NCI-H1436 treated with DMSO at 0.1 percent for 48 hours (cell line): ENCODE measurements around the gene LILRB5.
"Not testable (repeated sequence)": the region's sequence is repeated elsewhere in the genome, so short reads cannot be mapped to it uniquely, and the experiment has no call there.

Experiments
- DNase-seq: peaks from one replicate; lab custom pipeline; 2025; lab: John Stamatoyannopoulos, UW

LILRB5 gene

DNA sequence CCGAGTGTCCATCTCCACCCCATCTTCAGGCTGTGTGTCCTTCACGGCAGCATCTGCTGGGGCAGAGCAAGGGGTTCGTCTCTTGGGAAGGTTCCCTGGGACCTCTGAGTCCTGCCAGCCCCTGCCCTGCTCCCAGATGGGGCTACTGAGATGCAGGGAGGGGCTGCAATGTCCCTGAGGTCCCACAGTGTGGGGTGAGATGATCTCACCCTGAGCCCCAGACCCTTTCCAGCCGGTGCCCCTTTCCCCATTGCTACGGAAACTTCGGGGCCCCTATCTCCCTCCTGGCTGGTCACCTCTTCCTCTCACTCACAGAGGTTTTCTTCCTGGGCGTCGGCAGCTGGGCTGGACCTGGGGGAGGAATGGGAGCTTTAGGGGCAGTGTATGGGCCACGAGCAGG lies 18.9 kb upstream of the LILRB5 start:
- no peak for DNase-seq

DNA sequence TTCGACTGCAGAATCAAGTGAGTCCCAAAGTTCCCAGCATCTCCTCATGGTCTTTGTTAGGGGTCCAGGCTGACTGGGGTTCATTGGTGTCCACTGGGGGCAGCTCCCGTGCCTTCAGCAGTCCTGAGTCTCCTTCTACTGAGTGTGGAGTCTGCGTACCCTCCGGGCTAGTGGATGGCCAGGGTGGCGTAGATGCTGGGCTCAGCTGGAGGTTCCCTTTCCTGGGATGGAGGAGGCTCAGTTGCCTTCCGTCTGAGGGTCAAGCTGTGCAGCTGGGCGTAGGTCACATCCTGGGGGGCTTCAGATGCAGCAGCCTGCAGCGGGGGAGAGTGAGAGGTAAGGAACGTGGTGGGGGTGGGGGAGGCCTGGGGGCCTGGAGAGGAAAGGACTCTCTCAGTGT lies 17.4 kb upstream of the LILRB5 start:
- DNase-seq = not testable (repeated sequence)

DNA sequence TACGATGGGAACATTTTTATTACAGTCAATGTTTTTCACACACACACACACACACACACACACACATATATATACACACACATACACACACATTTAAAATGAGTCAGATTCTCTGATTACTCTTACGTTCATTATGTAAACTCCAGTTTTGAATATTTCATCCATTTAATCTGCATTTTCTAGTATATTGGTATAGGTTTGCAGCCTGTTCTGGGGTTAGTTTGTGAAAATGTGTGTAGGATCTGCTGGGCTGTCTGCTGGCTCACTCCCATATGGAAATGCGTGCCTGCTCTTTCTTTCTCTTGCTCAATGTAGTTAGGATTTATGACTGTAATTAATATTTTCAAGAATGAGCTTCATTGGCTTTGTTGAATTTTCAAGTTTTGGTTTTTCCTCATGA lies 16.7 kb upstream of the LILRB5 start:
- DNase-seq = no peak

DNA sequence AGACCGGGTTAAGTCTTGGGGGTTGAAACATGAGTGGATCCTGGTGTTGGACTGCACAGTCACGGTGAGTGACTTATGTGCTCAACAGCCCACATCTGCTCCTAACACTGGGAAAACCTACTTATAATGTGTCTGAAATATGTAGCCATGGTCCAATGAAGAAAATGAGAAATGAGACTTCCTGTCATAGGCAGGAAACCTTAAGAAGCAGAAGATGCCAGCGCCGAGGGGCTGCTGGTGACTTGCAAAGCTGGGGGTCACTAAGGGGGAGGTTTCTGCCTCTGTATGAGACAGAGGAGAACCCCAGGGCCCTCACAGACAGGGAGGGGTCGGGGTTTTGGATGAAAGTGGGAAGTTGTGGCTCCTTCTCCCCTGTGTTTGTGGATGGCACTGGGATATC lies 15.1 kb upstream of the LILRB5 start:
- DNase-seq = not testable (repeated sequence)

DNA sequence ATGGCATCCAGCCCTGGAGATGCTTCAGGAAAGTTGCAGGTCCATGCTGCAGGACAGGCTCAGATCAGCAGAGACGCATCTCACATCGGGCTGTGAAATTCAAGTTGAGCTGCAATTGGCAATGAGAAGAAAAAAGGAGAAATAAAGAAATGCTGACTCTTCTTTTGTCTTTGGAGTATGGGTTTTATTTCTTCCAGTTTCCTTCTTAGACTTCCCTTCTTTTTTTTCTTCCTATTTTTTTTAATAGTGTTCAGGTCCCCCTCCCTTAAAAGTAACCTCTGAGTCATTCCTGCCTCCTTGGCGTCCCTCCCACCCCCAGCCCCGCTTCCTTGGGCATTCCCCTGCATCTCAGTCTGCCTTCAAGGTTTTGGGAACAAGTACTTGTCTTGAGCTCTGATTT lies 14.5 kb upstream of the LILRB5 start:
- not testable (repeated sequence) for DNase-seq

DNA sequence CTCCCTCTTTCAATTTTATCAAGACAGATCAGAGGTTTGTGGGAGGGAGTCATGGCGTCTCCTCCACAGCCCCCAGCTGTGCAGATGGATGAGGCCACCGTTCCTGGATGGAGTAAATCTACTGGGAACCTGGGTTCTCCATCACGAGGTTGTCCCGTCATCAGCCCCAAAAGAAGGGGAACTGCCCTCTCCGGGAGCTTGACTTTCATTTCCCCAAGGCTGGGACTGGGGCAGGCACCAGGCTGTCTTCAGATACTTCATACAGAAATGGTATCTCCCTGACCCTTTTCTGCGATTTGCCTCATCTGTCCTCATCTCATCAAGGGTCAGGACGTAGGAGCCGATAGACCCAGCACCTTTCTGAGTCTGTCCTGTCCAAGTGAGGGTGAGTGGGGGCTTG lies 14.0 kb upstream of the LILRB5 start:
- no peak for DNase-seq

DNA sequence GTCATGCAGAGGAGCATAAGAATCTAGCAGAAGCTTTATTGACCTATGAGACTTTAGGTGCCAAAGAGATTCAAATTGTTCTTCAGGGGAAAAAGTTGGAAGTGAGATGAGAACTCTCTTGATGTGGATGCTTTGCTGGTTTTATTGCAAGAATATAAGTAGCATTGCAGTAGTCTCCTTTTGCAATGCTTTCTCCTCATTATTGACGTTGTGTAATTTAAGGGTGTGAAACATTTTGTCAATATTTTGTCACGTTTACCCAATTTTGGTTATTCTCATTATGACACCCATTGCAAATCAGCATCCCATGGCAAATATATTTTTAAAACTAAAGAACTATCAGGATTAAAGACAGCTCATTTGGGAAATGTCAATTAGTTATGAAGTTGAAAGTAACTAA lies 11.9 kb upstream of the LILRB5 start:
- no peak for DNase-seq

DNA sequence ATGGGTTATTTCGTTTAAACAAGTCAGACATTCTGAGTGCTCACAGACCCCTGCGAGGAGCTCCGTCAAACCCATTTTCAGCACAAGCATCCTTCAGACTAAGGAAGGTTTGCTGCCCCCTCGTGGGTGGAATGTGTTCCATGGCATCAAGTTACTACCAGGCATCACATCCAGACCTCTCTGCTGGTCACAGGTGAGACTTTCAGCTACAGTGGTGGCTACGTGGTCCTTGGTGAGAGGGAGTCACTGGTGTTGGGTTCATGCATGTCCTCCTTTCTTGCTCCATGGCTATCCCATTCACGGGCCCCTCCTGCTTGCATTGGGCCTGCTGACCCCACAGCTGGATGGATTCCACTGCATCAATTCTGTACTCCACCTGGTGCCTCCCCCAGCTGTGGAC lies 9.1 kb upstream of the LILRB5 start:
- DNase-seq = no peak

DNA sequence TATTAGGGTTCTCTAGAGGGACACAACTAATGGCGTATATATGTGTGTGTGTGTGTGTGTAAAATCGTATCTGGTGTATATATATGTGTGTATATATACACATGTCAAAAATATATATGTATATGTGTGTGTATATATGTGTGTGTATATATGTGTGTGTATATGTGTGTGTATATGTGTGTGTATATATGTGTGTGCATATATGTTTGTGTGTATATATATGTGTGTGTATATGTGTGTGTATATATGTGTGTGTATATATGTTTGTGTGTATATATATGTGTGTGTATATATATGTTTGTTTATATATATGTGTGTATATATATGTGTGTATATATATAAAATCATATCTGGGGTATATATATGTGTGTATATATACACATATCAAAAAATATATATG lies 5.4 kb upstream of the LILRB5 start:
- no peak for DNase-seq

DNA sequence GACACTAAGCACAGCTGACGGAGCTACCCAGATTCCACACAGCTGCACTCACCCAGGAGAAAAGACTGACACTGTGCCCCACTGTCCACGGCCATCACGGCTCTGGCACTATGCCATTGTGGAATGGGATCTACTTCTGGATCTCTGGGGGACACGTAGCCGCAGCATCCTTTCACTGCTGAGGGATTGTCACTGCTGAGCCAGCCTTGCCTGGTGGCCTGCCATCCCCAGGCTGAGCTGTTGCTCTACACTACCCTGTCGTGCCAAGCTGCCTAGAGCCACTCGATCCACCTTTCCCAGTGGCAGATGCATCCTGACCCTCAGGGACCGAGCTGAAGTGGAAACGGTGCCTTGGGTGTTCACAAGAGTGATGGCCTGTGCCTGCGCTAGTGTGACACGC lies 5.0 kb upstream of the LILRB5 start:
- DNase-seq = no peak

DNA sequence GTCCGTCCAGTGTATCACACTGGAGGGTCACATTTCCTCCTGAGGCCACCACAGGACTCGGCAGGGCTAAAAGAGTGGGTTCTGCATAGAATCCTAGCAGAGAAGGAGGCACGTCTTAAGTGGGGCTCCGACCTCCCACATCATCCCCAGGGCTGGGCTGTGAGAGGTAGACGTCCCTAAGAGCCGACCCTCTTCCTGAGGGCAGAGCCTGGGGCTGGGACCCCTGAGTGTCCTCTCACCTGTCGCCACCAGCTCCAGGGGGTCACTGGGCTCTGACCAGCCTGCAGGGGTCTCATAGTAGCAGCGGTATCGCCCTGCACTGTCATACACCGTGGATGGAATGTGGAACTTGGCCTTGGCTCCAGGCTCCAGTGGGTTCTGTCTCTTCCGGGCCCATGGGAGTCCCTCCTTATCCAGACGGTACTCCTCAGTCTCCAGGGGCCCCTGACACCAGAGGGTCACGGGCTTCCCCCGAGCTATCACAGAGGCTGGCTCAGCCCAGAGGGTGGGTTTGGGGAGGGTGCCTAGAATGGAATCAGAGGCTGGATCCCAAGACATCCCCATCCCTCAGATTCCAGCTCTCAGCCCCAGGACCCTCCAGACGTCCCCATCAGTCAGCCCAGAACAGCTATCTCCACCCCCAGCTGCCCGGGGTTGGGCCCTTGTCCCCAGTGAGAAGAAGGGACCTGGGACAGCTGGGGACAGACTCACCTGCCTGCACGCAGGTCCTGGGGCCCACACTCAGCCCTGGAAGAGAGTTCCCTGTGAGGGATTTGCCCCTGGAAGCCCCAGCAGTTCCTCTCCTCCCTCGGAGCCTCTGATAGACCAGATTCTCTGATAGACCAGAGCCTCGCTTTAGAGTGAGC lies 590 bp downstream of the LILRB5 start:
- DNase-seq = no peak

DNA sequence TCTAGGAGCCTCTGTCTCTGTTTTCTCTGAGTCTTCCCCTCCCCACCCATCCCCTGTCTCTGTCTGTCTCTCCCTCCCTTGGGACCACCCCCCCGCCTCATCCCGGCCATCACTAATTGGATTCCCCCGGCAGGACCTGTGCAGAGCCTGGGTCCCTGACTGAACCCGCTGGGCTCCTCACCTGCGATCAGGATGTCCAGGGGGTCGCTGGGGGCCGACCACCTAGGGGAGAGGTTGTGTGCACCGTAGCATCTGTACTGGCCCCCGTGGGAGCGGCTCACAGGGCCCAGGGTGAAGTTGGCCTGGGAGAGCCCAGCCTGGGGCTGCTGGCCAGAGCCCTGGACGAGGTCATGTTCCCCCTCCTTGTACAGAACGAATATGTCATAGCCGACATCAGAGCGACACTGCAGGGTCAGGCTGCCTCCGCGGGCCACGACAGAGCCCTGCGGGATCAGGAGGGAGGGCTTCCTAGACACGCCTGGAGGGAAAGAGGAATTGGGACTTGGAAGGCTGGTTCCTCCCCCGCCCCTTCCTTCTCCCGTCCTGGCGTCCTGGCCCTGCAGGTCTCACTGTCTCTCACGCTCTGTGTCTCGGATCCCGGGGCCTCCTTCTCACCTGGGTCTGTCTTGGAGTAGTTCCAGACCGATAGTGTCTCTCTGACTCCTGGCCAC lies 1.8 kb downstream of the LILRB5 start:
- no peak for DNase-seq

DNA sequence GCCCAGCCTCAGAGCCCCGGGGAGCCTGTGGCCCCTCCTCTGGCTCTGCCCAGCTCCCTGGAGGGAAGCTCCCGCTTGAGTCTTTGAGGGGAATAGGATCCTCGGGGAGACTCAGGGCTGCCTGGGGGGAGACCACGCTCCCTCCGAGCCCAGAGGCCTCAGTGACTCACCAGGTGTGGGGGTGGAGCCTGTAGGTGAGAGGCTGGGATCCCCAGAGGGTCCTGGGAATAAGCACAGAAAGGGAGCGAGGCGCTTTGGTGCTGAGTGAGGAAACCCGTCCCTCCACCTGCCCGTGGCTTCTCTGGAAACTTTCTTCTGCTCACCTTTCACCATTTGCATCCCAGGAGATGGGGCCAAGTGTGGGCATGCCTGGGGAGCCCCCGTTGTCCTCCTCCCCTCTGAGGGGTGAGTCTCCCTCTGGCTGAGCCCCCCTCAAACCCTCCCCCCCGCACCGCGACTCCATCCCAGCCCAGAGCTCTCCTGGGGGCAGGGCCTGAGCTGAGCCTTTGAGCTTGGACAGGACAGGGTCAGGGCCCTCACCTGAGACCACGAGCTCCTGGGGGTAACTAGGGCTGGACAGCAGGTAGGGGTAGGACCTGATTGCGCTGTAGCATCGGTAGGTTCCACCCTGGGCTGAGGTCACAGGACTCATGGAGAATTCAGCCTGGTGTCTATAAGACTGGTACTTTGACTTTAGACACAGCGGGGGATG lies 2.7 kb downstream of the LILRB5 start:
- no peak for DNase-seq

DNA sequence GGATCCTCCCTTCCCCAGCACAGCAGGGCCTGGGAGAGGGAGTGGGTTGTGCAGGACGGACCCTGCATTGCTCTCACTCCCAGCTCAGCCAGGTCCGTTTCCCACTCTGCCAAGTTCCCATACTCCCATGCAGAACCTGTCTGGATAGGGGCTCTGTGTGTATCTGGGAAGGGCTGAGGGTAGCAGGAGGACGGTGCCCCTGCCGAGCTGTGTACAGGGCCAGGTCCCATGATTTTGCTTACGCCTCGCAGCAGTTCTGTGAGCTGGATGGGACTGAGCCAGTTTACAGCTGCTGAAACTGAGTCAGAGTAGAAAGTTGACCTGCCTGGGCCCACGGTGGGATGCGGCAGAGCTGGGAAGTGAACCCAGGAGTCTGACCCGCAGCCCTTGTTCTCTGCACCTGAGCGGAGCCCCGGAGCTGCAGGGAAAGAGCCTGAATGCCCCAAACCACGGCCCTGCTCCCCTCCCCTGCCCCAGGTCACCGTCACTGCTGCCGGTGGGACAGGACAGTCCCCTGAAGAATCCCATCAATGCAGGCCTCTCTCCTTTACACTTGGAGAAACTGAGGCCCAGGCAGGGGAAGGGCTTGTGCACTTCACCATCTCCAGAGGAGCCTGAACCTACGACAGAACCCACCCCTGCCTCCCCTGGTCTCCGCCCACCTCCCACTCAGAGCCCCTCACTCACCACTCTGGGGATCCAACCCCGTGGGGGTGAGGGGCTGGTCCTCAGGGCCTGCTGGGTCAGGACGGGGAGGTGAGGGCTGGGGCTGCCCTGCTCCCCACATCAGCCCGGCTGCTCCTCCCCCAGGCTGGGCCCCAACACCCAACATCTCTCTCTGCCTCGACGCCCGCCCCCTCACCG lies 3.5 kb downstream of the LILRB5 start:
- DNase-seq = no peak

DNA sequence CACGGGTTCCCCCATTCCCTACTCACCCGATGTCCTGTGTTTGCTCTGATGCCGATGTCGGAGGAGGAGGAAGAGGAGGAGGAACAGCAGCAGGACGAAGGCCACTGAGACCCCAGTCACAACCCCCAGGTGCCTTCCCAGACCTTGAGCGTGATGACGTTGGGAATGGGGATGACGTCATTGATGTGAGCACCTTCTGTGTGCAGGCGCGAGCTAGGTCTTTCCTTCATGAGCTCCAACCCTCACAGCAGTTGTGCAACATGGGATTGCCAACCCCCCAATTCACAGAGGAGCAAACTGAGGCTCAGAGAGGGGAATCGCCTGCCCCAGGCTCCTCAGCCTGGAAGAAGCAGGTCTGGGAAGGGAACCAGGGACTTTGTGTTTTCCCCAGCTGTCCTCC lies 4.2 kb downstream of the LILRB5 start:
- DNase-seq = no peak

DNA sequence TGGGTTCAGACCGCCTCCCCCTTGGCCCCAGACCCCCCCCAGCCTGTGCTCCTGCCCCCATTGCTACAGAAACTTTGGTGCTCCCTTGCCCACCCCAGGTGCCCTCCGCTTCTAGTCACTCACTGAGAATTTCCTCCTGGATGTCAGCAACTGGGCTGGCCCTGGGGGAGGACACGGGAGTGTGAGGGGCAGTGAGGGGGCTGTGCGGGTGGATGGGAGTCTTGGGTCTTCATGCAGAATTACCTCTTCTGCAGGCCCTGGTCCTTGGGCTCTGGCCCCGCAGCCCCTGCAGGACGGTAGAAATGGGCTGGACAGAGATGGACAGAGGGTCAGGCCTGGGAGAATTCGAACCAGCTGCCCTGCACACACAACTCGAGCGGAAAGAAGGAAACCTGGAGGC lies 4.8 kb downstream of the LILRB5 start:
- no peak for DNase-seq

DNA sequence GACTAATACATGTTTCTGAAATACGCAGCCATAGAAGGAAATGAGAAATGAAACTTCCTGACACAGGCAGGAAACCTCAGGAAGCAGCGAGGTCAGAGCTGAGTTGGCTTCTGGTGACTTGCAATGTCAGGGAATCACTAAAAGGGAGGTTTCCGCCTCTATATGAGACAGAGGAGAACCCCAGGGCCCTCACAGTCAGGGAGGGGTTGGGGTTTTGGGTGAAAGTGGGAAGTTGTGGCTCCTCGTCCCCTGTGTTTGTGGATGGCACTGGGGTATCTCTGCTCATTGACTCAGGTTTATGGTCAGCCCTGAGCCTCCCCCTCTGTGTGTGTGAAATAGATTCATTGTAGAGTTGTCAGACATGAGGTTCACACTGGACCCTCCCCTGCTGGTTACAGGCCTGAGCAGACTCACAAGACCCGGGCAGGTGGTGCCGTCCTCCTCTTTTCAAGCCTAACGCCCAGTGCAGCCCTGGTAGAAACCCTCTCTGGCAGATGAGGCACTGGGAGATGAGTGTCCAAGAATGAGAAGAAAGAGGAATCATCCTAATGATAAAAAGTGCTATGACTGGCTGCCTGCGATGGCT lies 9.0 kb downstream of the LILRB5 start:
- no peak for DNase-seq

DNA sequence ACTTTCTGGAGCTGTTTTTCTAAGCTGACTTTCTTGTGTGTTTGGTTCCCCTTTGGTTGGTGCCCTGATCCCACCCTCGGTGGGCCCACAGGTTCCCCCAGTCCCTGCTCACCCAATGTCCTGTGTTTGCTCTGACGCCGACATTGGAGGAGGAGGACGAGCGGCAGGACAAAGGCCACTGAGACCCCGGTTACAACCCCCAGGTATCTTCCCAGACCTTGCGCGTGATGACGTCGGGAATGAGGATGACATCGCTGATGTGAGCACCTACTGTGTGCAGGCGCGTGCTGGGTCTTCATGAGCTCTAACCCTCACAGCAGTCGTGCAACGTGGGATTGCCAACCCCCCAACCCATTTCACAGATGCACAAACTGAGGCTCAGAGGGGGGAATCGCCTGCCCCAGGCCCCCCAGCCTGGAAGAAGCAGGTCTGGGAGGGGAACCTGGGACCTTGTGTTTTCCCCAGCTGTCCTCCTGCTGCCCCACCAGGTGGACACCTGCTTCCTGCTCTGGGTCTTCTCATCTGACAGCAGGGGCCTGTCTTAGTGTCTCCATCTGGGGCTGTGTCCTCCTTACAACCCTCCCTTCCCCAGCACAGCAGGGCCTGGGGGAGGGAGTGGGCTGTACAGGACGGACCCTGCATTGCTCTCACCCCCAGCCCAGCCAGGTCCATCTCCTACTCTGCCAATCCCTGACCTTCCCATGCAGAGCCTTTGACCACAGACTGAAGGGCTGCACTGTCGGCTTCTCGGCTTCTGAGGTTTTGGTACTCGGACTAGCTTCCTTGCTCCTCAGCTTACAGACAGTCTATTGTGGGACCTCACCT lies 9.8 kb downstream of the LILRB5 start:
- DNase-seq = no peak

DNA sequence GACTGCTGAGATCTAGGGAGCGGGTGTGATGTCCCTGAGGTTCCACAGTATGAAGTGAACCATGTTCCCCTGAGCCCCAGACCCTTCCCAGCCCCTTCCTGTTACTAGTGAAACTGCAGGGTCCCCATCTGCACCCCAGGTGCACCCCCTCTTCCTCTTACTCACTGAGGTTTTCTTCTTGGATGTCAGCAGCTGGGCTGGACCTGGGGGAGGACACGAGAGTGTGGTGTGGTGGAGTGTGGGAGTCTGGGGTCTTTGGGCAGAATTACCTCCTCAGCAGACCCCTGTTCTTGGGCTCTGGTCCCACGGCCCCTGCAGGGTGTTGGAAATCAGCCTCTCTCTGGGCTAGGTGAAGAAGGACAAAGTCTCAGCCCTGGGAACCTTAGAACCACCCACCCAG lies 11.1 kb downstream of the LILRB5 start:
- no peak for DNase-seq

DNA sequence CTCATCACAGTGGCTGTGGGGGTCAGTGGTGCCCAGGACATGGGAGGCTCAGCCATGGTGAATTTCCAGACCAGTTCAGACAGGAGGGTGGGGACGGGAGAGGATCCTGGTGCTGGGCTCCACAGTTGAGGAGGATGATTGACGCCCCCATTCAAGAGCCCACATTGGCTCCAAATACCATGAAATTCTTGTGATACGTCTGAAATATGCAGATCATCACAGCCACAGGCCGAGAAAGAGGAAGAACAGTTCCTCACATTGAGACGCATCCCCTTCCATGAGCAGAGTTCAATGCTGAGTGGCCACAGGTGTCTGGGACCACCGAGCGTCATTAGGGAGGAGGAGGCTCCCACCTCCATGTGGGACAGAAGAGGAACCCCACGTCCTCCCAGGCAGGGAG lies 13.3 kb downstream of the LILRB5 start:
- not testable (repeated sequence) for DNase-seq

DNA sequence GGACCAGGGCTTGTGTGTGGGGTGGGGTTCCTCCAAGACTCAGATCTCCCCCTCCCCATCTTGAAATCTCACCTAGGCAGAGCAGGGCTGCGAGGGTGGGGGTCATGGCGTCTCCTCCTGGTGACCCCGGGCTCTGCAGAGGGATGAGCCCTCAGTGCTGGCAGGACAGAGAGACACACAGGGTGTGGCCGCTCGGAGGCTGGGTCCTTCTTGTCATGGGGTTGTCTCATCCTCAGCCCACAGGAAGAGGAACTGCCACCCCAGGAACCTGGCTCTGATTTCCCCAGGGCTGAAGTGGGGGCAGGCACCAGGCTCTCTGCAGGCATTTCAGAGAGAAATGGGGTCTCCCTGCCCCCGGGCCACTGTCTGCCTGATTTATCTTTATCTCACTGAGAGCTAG lies 14.4 kb downstream of the LILRB5 start, which contains the start of gene LILRA6:
TSS of gene LILRA6 (minus strand) at position 145 of the 400 bp plus-strand sequence.
- DNase-seq = not testable (repeated sequence)
